GF-D8 (cell line): ENCODE data around the gene DNAH14.
A peak's percentile ranks its signal among the peaks of the same experiment; 100 is the strongest.
"Not testable (repeated sequence)": the region's sequence is repeated elsewhere in the genome, so short reads cannot be mapped to it uniquely, and the experiment has no call there.

Source experiments
- DNase-seq: peaks from one replicate; lab custom pipeline; 2025; lab: John Stamatoyannopoulos, UW

DNAH14 gene

GRCh38 chr1:225254676-225255075 is 325.2 kb downstream of the DNAH14 start:
- no peak for DNase-seq

GRCh38 chr1:225257081-225257480 is 327.6 kb downstream of the DNAH14 start:
- no peak for DNase-seq

GRCh38 chr1:225258811-225259210 is 329.3 kb downstream of the DNAH14 start:
- no peak for DNase-seq

DNA sequence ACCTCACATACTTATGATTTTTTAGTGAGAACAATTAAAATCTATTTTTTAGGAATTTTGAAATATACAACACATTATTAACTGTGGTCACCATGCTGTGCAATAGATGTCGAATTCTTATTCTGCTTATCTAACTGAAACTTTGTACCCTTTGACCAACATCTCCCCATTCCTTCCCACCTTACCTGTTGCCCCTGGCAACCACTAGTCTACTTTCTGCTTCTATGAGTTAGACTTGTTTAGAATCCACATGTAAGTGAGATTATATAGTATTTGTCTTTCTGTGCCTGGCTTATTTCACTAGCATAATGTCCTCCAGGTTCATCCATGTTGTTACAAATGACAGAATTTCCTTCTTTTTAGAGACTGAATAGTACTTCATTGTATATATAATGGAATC is 330.1 kb downstream of the DNAH14 start:
- no peak for DNase-seq

- DNase-seq: no peak
These were observed 330.8 kb downstream of the DNAH14 start for GRCh38 chr1:225260319-225260718.

GRCh38 chr1:225277445-225277844 is 348.0 kb downstream of the DNAH14 start:
- no peak for DNase-seq

- no peak for DNase-seq
These were observed 351.1 kb downstream of the DNAH14 start for GRCh38 chr1:225280563-225280962.

DNA sequence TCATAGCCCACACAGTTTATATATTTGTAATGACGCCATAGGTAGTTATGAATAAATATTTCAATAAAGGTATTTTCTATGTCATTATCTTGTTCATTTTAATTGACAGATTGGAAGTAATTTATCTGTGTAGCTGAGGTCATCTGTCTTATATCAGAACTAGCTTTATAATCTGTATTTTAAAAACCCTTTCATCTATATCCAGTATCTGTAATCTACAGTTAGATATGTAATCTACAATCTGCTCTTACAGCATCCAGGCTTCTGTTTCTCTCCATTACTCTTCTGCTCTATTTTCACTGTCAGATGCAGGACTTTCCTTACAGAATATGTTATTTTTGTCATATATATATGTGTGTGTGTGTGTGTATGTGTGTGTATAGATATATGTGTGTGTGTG is 360.8 kb downstream of the DNAH14 start:
- DNase-seq: no peak

DNA sequence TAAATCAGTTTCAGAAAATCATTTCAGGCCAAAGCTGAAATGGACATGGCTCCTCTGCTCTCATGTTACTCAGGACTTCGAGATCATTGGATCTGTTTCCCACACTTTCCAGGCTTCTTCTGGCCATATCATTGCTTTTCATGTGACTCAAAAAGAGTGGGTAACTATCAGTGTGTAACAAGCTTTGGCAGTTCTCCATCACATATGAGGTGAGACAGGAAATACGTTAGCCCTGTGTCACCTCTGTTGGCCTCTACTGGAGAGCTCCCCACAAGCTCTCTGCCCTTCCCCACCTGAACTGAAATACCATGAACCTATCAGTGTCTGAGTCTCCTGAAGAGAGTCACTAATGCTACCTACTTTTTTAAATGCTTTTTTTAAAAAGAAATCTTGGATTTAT is 370.1 kb downstream of the DNAH14 start:
- no peak for DNase-seq

DNA sequence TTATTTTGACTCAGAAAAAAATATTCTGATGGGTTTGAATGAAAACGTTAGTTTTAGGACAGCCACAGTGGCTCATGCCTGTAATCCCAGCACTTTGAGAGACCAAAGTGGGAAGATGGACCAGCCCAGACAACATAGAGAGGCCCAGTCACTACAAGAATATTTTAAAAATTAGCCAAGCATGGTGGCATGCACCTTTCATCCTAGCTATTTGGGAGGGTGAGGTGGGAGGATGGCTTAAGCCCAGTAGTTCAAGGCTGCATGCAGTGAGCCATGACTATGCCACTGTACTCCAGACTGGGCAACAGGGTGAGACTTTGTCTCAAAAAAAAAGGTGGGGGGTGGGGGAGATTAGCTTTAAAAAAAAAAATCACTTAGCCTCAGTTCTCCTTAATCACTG is 370.9 kb downstream of the DNAH14 start:
- DNase-seq: no peak

DNA sequence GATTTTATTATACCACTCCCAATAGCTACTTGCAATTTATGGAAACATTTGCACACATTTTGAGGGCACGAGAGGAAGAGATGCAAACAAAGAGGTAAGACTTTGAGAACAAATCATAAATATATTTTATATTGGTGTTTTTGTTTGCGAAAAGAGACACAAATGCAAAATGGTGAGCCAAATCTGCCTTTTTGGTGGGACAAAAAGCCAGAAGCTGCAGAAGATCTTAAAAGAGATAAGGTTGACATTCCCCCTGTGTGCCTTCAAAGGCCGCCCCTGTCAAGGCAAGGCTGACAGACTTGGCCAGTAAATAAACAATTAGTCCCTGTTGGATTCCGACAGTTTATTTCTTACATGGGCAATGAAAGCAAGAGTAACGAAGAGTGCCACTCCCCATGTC is 375.5 kb downstream of the DNAH14 start:
- no peak for DNase-seq

DNA sequence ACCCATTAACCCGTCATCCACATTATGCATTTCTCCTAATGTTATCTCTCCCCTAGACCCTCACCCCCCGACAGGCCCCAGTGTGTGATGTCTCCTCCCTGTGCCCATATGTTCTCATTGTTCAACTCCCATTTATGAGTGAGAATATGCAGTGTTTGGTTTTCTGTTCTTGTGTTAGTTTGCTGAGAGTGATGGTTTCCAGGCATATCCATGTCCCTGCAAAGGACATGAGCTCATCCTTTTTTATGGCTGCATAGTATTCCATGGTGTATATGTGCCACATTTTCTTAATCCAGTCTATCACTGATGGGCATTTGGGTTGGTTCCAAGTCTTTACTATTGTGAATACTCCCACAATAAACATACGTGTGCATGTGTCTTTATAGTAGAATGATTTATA is 381.1 kb downstream of the DNAH14 start:
- DNase-seq: not testable (repeated sequence)

DNA sequence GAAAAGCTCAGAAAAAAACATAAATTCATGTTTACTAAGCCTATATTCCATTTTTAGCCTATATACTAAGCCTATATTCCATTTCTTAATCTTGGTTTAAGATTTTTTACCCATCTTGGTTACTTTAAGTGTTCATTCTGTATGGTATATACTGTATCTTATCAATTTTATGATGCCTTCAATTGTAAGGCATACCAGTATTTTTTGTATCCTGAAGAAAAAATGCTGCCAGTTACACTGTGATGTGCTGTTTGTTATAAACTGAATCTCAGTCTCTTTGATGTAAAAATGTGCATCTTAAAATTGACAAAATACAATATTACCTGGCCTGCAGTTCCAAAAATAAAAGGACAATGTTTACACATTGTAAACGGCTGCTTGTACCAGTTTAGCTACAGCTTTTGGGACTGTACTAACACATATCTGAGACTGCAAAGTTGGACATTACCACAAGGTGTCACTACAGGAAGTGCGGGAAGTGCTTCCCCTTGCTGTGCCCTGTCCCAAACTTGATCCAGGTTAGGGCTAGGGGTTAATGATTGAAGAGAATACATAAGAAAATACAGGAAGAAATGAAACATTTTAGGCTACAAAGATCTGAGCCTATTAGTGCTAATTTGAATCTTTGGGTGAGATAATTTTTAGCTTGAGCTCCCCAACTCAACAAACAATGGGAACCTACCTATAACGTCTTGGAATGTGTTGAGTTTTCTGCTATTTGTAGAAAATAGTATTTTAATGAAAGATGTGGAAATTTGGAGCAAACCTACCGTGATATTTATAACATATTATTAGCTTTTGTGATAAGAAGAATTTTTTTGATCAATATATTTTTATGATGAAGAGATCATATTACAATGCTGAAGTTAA is 389.5 kb downstream of the DNAH14 start:
- DNase-seq: no peak

DNA sequence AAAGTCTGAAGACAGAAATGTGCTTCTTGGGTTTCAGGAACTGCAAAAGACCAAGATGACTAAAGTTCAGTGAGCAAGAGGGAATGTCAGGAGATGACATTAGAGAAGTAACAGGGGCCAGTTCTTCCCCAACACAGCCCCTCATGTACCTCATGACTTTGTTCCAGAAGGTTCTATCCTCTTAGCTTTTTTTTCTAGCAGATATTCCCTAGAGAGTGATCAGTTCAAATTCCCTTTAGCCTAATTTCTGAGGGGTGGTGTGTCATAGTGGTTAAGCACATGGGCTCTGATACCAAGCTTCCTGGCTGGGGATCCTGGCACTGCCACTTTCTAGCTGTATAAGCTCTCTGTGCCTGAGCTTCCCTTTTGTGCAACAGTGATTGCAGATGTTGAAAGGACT is 390.4 kb downstream of the DNAH14 start:
- DNase-seq: no peak

- no peak for DNase-seq
These were observed 392.3 kb downstream of the DNAH14 start for GRCh38 chr1:225321784-225322183.

GRCh38 chr1:225329041-225329440 is 399.6 kb downstream of the DNAH14 start:
- no peak for DNase-seq

DNA sequence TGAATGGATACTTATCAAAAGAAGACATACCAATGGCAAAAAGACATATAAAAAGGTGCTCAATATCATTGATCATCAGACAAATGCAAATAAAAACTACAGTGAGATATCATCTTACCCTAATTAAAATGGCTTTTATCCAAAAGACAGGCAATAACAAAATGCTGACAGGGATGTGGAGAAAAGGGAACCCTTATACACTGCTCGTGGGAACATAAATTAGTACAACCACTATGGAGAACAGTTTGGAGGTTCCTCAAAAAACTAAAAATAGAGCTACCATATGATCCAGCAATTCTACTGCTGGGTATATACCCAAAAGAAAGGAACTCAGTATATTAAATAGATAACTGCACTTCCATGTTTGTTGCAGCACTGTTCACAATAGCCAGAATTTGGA is 400.5 kb downstream of the DNAH14 start:
- DNase-seq: not testable (repeated sequence)

- no peak for DNase-seq
These were observed 403.2 kb downstream of the DNAH14 start for GRCh38 chr1:225332686-225333085.

DNA sequence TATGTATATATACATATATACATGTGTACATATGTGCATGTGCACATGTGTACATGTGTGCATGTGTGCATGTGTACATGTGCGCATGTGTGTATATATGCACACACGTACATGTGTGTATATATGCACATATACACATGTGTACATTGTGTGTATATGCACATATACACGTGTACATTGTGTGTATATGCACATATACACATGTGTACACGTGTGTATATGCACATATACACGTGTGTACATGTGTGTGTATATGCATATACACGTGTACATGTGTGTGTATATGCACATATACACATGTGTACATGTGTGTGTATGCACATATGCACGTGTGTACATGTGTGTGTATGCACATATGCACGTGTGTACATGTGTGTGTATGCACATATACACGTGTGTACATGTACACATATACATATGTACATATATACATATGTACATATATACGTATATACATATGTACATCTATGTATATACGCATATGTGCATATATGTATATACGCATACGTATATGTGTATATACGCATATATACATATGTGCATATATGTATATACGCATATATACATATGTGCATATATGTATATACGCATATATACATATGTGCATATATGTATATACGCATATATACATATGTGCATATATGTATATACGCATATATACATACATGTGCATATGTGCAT is 405.8 kb downstream of the DNAH14 start:
- not testable (repeated sequence) for DNase-seq

DNA sequence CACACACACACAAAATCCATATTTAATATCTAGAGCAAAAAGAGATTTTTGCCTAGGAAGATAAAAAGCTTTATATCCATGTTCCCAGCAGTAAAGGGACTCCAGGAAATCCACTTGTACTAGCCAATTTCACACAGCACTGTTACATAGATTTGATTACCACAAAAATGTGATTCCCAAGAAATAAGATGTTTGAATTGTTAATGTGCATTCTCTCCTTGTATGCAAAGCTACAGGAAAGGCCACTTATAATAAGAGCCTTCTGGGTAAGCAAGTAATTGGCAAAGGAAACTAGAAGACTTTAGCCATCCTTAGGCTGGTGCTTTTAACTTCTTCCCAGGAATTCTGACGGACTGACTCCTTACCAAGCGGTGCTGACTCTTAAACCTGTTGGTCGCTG is 409.1 kb downstream of the DNAH14 start:
- no peak for DNase-seq

DNA sequence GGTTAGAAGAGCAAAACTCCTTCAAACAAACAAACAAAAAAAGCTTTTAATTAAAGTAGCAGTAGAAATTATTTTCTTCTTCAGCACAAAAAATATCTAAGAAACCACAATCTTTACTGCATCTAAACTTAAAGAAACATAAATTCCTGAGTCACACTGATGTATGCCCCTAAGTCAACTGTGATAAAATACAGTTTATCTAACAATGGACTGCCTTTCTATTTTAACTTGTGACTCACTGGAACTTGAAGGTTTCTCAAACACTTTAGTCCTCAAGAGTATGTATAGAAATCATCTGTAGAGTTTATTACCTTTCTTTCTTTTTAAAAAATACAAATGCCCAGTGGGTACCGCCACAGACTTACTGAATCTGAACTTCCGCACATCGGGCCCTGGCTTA is 412.2 kb downstream of the DNAH14 start:
- DNase-seq: no peak

- DNase-seq: no peak
These were observed 413.2 kb downstream of the DNAH14 start for GRCh38 chr1:225342695-225343094.

DNA sequence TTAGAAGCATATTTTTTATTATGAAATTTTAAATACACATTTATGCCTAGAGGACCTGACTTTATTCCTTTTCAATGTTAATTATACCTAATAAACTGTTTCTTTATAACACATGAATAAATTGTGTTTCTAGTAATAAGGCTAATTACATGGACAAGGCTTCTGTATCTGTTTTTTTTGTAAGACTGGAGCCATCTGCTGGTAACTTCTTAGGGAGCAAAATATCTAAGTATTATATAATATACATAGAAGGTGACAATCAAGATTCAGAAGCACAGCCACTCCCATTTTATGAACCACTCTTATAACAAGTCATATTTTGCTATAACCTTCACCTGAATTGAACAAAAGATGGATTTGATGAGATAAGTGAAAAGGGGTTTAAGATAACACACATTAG is 414.1 kb downstream of the DNAH14 start:
- DNase-seq: peak; percentile 12
